Neural cell (in vitro differentiated cells): ENCODE data around the gene CRKL. TPM values are rescaled to one million over a fixed set of nuclear protein-coding genes. Genes with fewer than 3 reads are reported as not detected.
"Not testable (repeated sequence)": the region's sequence is repeated elsewhere in the genome, so short reads cannot be mapped to it uniquely, and the experiment has no call there.

Experiments
- H2AFZ ChIP-seq: fragments of 200-600, 300-800 bp; sonication (generic), shearing (Covaris generic); 2 replicates; pipeline ENCODE4 v1.6.0; 2014; ENCODE audit warnings: low read depth, mild to moderate bottlenecking, antibody characterized with exemption, low read length, moderate library complexity
- H3F3A ChIP-seq: fragments of 200-600 bp; shearing (Covaris generic); 2 replicates; pipeline ENCODE4 v1.6.1; 2016; ENCODE audit warnings: mild to moderate bottlenecking, moderate library complexity, mixed read lengths, antibody characterized with exemption, low read length; ENCODE audit not compliant: insufficient read depth, poor library complexity, severe bottlenecking
- H3K27ac ChIP-seq: fragments of 200-600, 300-800 bp; sonication (generic), shearing (Covaris generic); 2 replicates; pipeline ENCODE4 v1.5.1; 2014; ENCODE audit warnings: mild to moderate bottlenecking, low read length, moderate library complexity
- H3K27me3 ChIP-seq: fragments of 300-800, 200-600 bp; sonication (generic), shearing (Covaris generic); 2 replicates; pipeline ENCODE4 v1.6.0; 2014; ENCODE audit warnings: mild to moderate bottlenecking, low read depth, low read length, moderate library complexity; ENCODE audit not compliant: insufficient read depth
- H3K36me3 ChIP-seq: fragments of 300-800, 200-600 bp; sonication (generic), shearing (Covaris generic); 2 replicates; pipeline ENCODE4 v1.5.1; 2014; ENCODE audit warnings: mild to moderate bottlenecking, antibody characterized with exemption, low read length, moderate library complexity; ENCODE audit not compliant: insufficient read depth
- H3K4me2 ChIP-seq: fragments of 300-800, 200-600 bp; sonication (generic), shearing (Covaris generic); 2 replicates; pipeline ENCODE4 v1.6.0; 2014; ENCODE audit warnings: mild to moderate bottlenecking, low read length
- H3K4me3 ChIP-seq: fragments of 300-800, 200-600 bp; sonication (generic), shearing (Covaris generic); 2 replicates; pipeline ENCODE4 v1.5.1; 2014; ENCODE audit warnings: mild to moderate bottlenecking, low read length, moderate library complexity
- H3K79me2 ChIP-seq: fragments of 200-600 bp; shearing (Covaris generic); replicated peaks from 2 replicates; pipeline ENCODE4 v1.6.0; 2014; ENCODE audit warnings: mild to moderate bottlenecking, low read length, moderate library complexity; ENCODE audit not compliant: insufficient read depth
- H3K9ac ChIP-seq: fragments of 300-800, 200-600 bp; sonication (generic), shearing (Covaris generic); 2 replicates; pipeline ENCODE4 v1.6.1; 2016; ENCODE audit warnings: mild to moderate bottlenecking, low read length, mixed read lengths
- H3K9me2 ChIP-seq: fragments of 200-600 bp; shearing (Covaris generic); 2 replicates; pipeline ENCODE4 v1.6.1; 2016; ENCODE audit warnings: mild to moderate bottlenecking, low read length, mixed read lengths; ENCODE audit not compliant: insufficient read depth
- H3K9me3 ChIP-seq: fragments of 200-600, 300-800 bp; sonication (generic), shearing (Covaris generic); 2 replicates; pipeline ENCODE4 v1.6.1; 2016; ENCODE audit warnings: mild to moderate bottlenecking, mixed run types, low read length, moderate library complexity, mixed read lengths
- H4K20me1 ChIP-seq: fragments of 200-600 bp; shearing (Covaris generic); 2 replicates; pipeline ENCODE4 v1.6.1; 2016; ENCODE audit warnings: mild to moderate bottlenecking, mixed run types; ENCODE audit not compliant: insufficient read depth
- EP300 ChIP-seq: fragments of 450-650 bp; conservative IDR thresholded peaks from 2 replicates; pipeline ENCODE4 v1.6.1; 2014; ENCODE audit warnings: antibody characterized with exemption, mild to moderate bottlenecking, moderate library complexity; ENCODE audit not compliant: poor library complexity, severe bottlenecking
- EZH2 ChIP-seq: fragments of 200-600, 300-800 bp; shearing (Covaris generic), sonication (generic); IDR thresholded peaks from 2 replicates; pipeline ENCODE4 v1.6.1; 2014; ENCODE audit warnings: antibody characterized with exemption, low read length, borderline replicate concordance, mild to moderate bottlenecking; ENCODE audit not compliant: insufficient read depth, poor library complexity, severe bottlenecking
- MXI1 ChIP-seq: fragments of 450-650 bp; conservative IDR thresholded peaks from 2 replicates; pipeline ENCODE4 v1.6.1; 2014; ENCODE audit warnings: antibody characterized with exemption, mild to moderate bottlenecking; ENCODE audit not compliant: poor library complexity, severe bottlenecking
- POLR2AphosphoS5 ChIP-seq: IDR thresholded peaks from 2 replicates; pipeline ENCODE4 v1.6.1; 2012
- RAD21 ChIP-seq: fragments of 450-650 bp; conservative IDR thresholded peaks from 2 replicates; pipeline ENCODE4 v1.6.1; 2014; ENCODE audit warnings: antibody characterized with exemption, mild to moderate bottlenecking, moderate library complexity
- SMC3 ChIP-seq: fragments of 450-650 bp; conservative IDR thresholded peaks from 2 replicates; pipeline ENCODE4 v1.6.1; 2014; ENCODE audit warnings: antibody characterized with exemption, mild to moderate bottlenecking, moderate library complexity; ENCODE audit not compliant: poor library complexity
- TAF1 ChIP-seq: IDR thresholded peaks from 2 replicates; pipeline ENCODE4 v1.6.1; 2012; ENCODE audit warnings: low read depth
- polyA plus RNA-seq: library from polyadenylated mRNA; depleted of rRNA; stranded (reverse); fragments of >200 nt; gene quantifications from 2 replicates; pipeline ENCODE4 v1.2.3, GENCODE V29; 2014
- TF ChIP-seq, protein P1 (sequence below): IDR thresholded peaks from 2 replicates; pipeline ENCODE4 v1.6.1; 2012; ENCODE audit warnings: borderline replicate concordance
- TF ChIP-seq, protein P2 (sequence below): fragments of 450-650 bp; IDR thresholded peaks from 2 replicates; pipeline ENCODE4 v1.5.1; 2014; ENCODE audit warnings: antibody characterized with exemption, mild to moderate bottlenecking, moderate library complexity; ENCODE audit not compliant: poor library complexity, severe bottlenecking

The CRKL gene
- polyA plus RNA-seq, 1 donor from 2014 or later, result 46.8 TPM

DNA sequence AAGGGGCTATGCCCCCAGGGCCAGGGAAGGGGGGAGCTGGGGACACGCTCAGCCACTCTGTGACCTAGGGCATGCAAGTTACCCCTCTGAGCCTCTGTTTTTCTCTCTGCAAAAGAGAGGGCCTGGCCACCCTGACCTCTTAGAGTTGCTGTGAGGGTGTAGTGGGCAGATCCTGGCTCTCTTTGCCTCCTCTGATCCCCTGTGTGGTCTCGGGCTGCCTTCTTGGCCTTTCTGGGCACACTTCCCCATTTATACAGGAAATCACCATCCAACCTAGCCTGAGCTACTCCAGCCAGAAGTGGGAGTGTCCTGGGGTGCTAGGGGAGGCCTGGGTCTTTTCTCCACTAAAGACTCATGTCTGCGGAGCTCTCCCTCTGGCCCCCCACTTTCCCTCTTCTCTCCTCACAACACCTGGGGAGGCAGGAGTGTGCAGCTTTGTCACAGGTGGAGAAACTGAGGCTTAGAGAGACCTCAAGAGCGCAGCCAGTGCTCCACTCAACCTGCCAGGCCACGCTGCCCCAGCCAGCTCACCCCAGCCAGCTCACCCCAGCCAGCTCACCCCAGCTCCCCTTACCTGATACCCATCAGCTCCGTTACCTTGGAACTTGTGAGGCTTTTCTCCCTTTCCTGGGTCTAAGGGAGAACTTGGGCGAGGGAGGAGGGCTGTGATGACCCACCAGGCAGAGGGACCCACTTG lies 51.2 kb downstream of the CRKL start:
- H3K9me3 ChIP-seq, result no peaks in the 10 kb centered on the region
- no peaks in the 10 kb centered on the region for H3K79me2 ChIP-seq
- H3K9me2 ChIP-seq, result no peaks in the 10 kb centered on the region
- no peak for TF ChIP-seq SMC3
- TF ChIP-seq, protein P1, sequence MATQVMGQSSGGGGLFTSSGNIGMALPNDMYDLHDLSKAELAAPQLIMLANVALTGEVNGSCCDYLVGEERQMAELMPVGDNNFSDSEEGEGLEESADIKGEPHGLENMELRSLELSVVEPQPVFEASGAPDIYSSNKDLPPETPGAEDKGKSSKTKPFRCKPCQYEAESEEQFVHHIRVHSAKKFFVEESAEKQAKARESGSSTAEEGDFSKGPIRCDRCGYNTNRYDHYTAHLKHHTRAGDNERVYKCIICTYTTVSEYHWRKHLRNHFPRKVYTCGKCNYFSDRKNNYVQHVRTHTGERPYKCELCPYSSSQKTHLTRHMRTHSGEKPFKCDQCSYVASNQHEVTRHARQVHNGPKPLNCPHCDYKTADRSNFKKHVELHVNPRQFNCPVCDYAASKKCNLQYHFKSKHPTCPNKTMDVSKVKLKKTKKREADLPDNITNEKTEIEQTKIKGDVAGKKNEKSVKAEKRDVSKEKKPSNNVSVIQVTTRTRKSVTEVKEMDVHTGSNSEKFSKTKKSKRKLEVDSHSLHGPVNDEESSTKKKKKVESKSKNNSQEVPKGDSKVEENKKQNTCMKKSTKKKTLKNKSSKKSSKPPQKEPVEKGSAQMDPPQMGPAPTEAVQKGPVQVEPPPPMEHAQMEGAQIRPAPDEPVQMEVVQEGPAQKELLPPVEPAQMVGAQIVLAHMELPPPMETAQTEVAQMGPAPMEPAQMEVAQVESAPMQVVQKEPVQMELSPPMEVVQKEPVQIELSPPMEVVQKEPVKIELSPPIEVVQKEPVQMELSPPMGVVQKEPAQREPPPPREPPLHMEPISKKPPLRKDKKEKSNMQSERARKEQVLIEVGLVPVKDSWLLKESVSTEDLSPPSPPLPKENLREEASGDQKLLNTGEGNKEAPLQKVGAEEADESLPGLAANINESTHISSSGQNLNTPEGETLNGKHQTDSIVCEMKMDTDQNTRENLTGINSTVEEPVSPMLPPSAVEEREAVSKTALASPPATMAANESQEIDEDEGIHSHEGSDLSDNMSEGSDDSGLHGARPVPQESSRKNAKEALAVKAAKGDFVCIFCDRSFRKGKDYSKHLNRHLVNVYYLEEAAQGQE, result no peak
- H3K27me3 ChIP-seq, result peaks cover 20% of the 10 kb centered on the region
- H3K36me3 ChIP-seq, result no peaks in the 10 kb centered on the region
- no peak overlapping the region for H3K4me2 ChIP-seq
- no peaks in the 10 kb centered on the region for H3F3A ChIP-seq
- no peak overlapping the region for H3K4me3 ChIP-seq
- no peak overlapping the region for H3K27ac ChIP-seq
- H2AFZ ChIP-seq, result no peak overlapping the region
- H4K20me1 ChIP-seq, result no peaks in the 10 kb centered on the region
- H3K9ac ChIP-seq, result no peak overlapping the region

DNA sequence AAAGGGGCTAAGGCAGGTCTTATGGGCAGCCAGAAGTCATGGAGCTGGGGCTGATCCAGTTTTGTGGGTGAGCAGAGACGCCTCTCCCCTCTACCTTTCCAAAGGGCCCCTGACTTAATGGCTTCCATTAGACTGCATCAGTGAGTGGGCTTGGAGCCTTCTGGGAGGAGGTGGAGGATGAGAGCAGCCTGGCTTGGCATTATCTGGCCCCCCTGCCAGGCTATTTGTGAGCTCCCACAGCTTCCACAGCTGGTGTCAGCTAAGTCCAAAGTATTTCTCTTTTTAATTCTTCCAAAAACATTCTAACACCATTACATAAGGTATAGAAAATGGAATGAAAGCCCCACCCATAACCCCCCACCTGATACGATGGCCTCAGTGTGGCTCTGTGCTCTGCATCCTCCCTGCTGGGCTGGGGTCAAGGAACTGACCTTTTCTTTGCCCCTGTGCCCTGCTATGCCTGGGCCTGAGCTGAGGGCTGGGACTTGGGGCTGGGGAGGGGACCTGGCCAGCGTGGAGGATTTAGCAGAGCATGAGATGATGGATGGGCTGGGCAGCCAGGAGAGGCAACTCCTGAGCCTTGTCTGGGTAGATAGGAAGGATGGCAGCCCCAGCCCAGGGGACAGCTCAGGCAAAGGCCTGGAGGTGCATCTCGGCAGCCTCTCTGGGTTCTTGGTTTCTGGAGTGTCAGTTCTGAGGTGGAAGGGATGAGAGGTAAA lies 53.9 kb downstream of the CRKL start:
- H3K27me3 ChIP-seq, result peaks cover under 1% of the 10 kb centered on the region

GRCh38 chr22:20972014-20972694 lies 54.9 kb downstream of the CRKL start:
- H3K9ac ChIP-seq, H3K79me2 ChIP-seq, H2AFZ ChIP-seq, H4K20me1 ChIP-seq, H3K9me2 ChIP-seq, H3F3A ChIP-seq, H3K36me3 ChIP-seq, H3K4me3 ChIP-seq, H3K27ac ChIP-seq, H3K27me3 ChIP-seq, H3K4me2 ChIP-seq, H3K9me3 ChIP-seq: not testable (repeated sequence)

More for the DNA sequence above, 53.9 kb downstream of the CRKL start:
- H3K4me3 ChIP-seq, result no peak overlapping the region
- no peaks in the 10 kb centered on the region for H4K20me1 ChIP-seq
- no peaks in the 10 kb centered on the region for H3F3A ChIP-seq
- no peak overlapping the region for H3K9ac ChIP-seq
- no peaks in the 10 kb centered on the region for H3K79me2 ChIP-seq
- H3K9me2 ChIP-seq, result no peaks in the 10 kb centered on the region
- no peak overlapping the region for H3K4me2 ChIP-seq
- TF ChIP-seq MXI1, result no peak
- no peak for TF ChIP-seq SMC3
- TF ChIP-seq EP300, result no peak
- no peak for TF ChIP-seq EZH2
- TF ChIP-seq RAD21, result no peak
- TF ChIP-seq TAF1, result no peak
- TF ChIP-seq, protein P1, result no peak
- TF ChIP-seq, protein P2, sequence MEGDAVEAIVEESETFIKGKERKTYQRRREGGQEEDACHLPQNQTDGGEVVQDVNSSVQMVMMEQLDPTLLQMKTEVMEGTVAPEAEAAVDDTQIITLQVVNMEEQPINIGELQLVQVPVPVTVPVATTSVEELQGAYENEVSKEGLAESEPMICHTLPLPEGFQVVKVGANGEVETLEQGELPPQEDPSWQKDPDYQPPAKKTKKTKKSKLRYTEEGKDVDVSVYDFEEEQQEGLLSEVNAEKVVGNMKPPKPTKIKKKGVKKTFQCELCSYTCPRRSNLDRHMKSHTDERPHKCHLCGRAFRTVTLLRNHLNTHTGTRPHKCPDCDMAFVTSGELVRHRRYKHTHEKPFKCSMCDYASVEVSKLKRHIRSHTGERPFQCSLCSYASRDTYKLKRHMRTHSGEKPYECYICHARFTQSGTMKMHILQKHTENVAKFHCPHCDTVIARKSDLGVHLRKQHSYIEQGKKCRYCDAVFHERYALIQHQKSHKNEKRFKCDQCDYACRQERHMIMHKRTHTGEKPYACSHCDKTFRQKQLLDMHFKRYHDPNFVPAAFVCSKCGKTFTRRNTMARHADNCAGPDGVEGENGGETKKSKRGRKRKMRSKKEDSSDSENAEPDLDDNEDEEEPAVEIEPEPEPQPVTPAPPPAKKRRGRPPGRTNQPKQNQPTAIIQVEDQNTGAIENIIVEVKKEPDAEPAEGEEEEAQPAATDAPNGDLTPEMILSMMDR, result no peak
- no peak for TF ChIP-seq POLR2AphosphoS5
- H3K36me3 ChIP-seq, result no peaks in the 10 kb centered on the region
- no peak overlapping the region for H2AFZ ChIP-seq
- H3K9me3 ChIP-seq, result no peaks in the 10 kb centered on the region
- H3K27ac ChIP-seq, result no peak overlapping the region
